SK-N-SH treated with all-trans-retinoic acid at 6 μM for 48 hours (cell line): ENCODE data around the gene TFEC.

Experiments used
- ATAC-seq: fragments of 200-7000 bp; cut with Tn5 transposase; 3 replicates; pipeline ENCODE4 v1.9.1; 2020; ENCODE audit warnings: mild to moderate bottlenecking, moderate library complexity
- ARNTL ChIP-seq: fragments of 450-650 bp; formaldehyde crosslinking; IDR thresholded peaks from 2 replicates; pipeline ENCODE4 v1.5.0; 2020; ENCODE audit warnings: low read depth, mild to moderate bottlenecking, moderate library complexity, borderline replicate concordance
- BACH2 ChIP-seq: fragments of 250-450 bp; sonication (Bioruptor Pico); IDR thresholded peaks from 2 replicates; pipeline ENCODE4 v1.9.0; 2021; ENCODE audit warnings: mild to moderate bottlenecking, borderline replicate concordance
- CSDC2 ChIP-seq: fragments of 250-450 bp; sonication (Bioruptor Pico); IDR thresholded peaks from 2 replicates; pipeline ENCODE4 v1.5.0; 2020; ENCODE audit warnings: mild to moderate bottlenecking, moderate library complexity
- ESRRG ChIP-seq: fragments of 250-450 bp; sonication (Bioruptor Pico); IDR thresholded peaks from 2 replicates; pipeline ENCODE4 v1.6.1; 2021; ENCODE audit warnings: mild to moderate bottlenecking
- GLIS3 ChIP-seq: fragments of 250-450 bp; sonication (Bioruptor Pico); IDR thresholded peaks from 2 replicates; pipeline ENCODE4 v1.5.0; 2020; ENCODE audit warnings: mild to moderate bottlenecking, moderate library complexity
- ISL1 ChIP-seq: fragments of 250-450 bp; sonication (Bioruptor Pico); IDR thresholded peaks from 2 replicates; pipeline ENCODE4 v2.1.2; 2022; ENCODE audit warnings: mild to moderate bottlenecking, moderate library complexity
- OSR1 ChIP-seq: fragments of 250-450 bp; sonication (Bioruptor Pico); IDR thresholded peaks from 2 replicates; pipeline ENCODE4 v1.8.0; 2022; ENCODE audit warnings: moderate library complexity, mild to moderate bottlenecking, inconsistent platforms
- PPARA ChIP-seq: fragments of 250-450 bp; sonication (Bioruptor Pico); IDR thresholded peaks from 2 replicates; pipeline ENCODE4 v1.5.0; 2020; ENCODE audit warnings: mild to moderate bottlenecking, borderline replicate concordance
- RARB ChIP-seq: fragments of 250-450 bp; sonication (Bioruptor Pico); IDR thresholded peaks from 2 replicates; pipeline ENCODE4 v1.8.0; 2021; ENCODE audit warnings: mild to moderate bottlenecking, moderate library complexity
- SNAI2 ChIP-seq: fragments of 250-450 bp; sonication (Bioruptor Pico); IDR thresholded peaks from 2 replicates; pipeline ENCODE4 v1.5.0; 2020; ENCODE audit warnings: mild to moderate bottlenecking, moderate library complexity
- TCF4 ChIP-seq: fragments of 250-450 bp; sonication (Bioruptor Pico); IDR thresholded peaks from 2 replicates; pipeline ENCODE4 v1.8.0; 2021; ENCODE audit warnings: mild to moderate bottlenecking, moderate library complexity, borderline replicate concordance
- TOX ChIP-seq: fragments of 250-450 bp; sonication (Bioruptor Pico); IDR thresholded peaks from 2 replicates; pipeline ENCODE4 v1.8.0; 2021; ENCODE audit warnings: mild to moderate bottlenecking, moderate library complexity, borderline replicate concordance
- ZC3H10 ChIP-seq: fragments of 250-450 bp; sonication (Bioruptor Pico); IDR thresholded peaks from 2 replicates; pipeline ENCODE4 v1.5.1; 2021; ENCODE audit warnings: mild to moderate bottlenecking, moderate library complexity
- ZFP3 ChIP-seq: fragments of 250-450 bp; sonication (Bioruptor Pico); IDR thresholded peaks from 2 replicates; pipeline ENCODE4 v1.5.0; 2020; ENCODE audit warnings: mild to moderate bottlenecking, moderate library complexity
- ZFP30 ChIP-seq: fragments of 450-650 bp; formaldehyde crosslinking; IDR thresholded peaks from 2 replicates; pipeline ENCODE4 v1.5.0; 2022; ENCODE audit warnings: mild to moderate bottlenecking, moderate library complexity
- ZNF565 ChIP-seq: fragments of 450-650 bp; formaldehyde crosslinking; conservative IDR thresholded peaks from 2 replicates; pipeline ENCODE4 v1.5.0; 2020; ENCODE audit warnings: low read depth, mild to moderate bottlenecking, moderate library complexity
- ZNF70 ChIP-seq: fragments of 450-650 bp; formaldehyde crosslinking; IDR thresholded peaks from 2 replicates; pipeline ENCODE4 v1.5.0; 2020; ENCODE audit warnings: mild to moderate bottlenecking, moderate library complexity
- ZNF8 ChIP-seq: fragments of 450-650 bp; formaldehyde crosslinking; IDR thresholded peaks from 2 replicates; pipeline ENCODE4 v1.5.0; 2020; ENCODE audit warnings: mild to moderate bottlenecking, moderate library complexity
- TF ChIP-seq, protein P1 (sequence below): fragments of 250-450 bp; sonication (Bioruptor Pico); IDR thresholded peaks from 2 replicates; pipeline ENCODE4 v1.5.1; 2021; ENCODE audit warnings: mild to moderate bottlenecking, moderate library complexity
- TF ChIP-seq, protein P2 (sequence below): fragments of 250-450 bp; sonication (Bioruptor Pico); IDR thresholded peaks from 2 replicates; pipeline ENCODE4 v1.8.0; 2020; ENCODE audit warnings: mild to moderate bottlenecking, moderate library complexity, borderline replicate concordance
- TF ChIP-seq, protein P3 (sequence below): fragments of 250-450 bp; sonication (Bioruptor Pico); IDR thresholded peaks from 2 replicates; pipeline ENCODE4 v1.8.0; 2021; ENCODE audit warnings: low read depth, mild to moderate bottlenecking, moderate library complexity, borderline replicate concordance
- TF ChIP-seq, protein P4 (sequence below): fragments of 250-450 bp; sonication (Bioruptor Pico); IDR thresholded peaks from 2 replicates; pipeline ENCODE4 v1.5.0; 2020; ENCODE audit warnings: mild to moderate bottlenecking, moderate library complexity
- TF ChIP-seq, protein P5 (sequence below): fragments of 250-450 bp; sonication (Bioruptor Pico); IDR thresholded peaks from 2 replicates; pipeline ENCODE4 v1.5.1; 2020; ENCODE audit warnings: low read depth, mild to moderate bottlenecking, moderate library complexity

TFEC gene

DNA sequence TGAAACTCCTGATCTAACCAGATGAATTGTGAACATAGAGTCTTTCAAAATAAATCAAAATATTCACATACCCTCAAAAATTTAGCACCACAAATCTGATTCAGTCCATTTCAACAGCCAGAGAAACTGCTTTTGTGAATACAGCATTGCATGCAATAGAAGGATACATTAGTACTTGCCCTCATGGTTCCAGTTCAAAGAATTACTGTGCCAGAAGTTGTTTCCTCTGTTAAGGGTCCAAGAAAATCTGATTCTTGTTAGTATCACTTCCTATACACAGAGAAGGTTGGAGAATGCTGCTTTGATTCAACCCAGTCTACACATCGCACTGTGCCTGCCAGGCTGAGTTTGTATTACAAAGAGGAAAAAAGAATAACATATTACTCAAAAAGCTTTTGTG lies 115.6 kb downstream of the TFEC start:
- no peak for TF ChIP-seq ZNF70 (CRISPR knock-in tag)
- no peak for TF ChIP-seq GLIS3 (CRISPR knock-in tag)
- TF ChIP-seq, protein P1, sequence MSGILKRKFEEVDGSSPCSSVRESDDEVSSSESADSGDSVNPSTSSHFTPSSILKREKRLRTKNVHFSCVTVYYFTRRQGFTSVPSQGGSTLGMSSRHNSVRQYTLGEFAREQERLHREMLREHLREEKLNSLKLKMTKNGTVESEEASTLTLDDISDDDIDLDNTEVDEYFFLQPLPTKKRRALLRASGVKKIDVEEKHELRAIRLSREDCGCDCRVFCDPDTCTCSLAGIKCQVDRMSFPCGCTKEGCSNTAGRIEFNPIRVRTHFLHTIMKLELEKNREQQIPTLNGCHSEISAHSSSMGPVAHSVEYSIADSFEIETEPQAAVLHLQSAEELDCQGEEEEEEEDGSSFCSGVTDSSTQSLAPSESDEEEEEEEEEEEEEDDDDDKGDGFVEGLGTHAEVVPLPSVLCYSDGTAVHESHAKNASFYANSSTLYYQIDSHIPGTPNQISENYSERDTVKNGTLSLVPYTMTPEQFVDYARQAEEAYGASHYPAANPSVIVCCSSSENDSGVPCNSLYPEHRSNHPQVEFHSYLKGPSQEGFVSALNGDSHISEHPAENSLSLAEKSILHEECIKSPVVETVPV (CRISPR knock-in tag) = no peak
- TF ChIP-seq, protein P2, sequence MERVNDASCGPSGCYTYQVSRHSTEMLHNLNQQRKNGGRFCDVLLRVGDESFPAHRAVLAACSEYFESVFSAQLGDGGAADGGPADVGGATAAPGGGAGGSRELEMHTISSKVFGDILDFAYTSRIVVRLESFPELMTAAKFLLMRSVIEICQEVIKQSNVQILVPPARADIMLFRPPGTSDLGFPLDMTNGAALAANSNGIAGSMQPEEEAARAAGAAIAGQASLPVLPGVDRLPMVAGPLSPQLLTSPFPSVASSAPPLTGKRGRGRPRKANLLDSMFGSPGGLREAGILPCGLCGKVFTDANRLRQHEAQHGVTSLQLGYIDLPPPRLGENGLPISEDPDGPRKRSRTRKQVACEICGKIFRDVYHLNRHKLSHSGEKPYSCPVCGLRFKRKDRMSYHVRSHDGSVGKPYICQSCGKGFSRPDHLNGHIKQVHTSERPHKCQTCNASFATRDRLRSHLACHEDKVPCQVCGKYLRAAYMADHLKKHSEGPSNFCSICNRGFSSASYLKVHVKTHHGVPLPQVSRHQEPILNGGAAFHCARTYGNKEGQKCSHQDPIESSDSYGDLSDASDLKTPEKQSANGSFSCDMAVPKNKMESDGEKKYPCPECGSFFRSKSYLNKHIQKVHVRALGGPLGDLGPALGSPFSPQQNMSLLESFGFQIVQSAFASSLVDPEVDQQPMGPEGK = no peak
- TF ChIP-seq, protein P3, sequence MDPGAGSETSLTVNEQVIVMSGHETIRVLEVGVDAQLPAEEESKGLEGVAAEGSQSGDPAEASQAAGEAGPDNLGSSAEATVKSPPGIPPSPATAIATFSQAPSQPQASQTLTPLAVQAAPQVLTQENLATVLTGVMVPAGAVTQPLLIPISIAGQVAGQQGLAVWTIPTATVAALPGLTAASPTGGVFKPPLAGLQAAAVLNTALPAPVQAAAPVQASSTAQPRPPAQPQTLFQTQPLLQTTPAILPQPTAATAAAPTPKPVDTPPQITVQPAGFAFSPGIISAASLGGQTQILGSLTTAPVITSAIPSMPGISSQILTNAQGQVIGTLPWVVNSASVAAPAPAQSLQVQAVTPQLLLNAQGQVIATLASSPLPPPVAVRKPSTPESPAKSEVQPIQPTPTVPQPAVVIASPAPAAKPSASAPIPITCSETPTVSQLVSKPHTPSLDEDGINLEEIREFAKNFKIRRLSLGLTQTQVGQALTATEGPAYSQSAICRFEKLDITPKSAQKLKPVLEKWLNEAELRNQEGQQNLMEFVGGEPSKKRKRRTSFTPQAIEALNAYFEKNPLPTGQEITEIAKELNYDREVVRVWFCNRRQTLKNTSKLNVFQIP = no peak
- TF ChIP-seq, protein P4, sequence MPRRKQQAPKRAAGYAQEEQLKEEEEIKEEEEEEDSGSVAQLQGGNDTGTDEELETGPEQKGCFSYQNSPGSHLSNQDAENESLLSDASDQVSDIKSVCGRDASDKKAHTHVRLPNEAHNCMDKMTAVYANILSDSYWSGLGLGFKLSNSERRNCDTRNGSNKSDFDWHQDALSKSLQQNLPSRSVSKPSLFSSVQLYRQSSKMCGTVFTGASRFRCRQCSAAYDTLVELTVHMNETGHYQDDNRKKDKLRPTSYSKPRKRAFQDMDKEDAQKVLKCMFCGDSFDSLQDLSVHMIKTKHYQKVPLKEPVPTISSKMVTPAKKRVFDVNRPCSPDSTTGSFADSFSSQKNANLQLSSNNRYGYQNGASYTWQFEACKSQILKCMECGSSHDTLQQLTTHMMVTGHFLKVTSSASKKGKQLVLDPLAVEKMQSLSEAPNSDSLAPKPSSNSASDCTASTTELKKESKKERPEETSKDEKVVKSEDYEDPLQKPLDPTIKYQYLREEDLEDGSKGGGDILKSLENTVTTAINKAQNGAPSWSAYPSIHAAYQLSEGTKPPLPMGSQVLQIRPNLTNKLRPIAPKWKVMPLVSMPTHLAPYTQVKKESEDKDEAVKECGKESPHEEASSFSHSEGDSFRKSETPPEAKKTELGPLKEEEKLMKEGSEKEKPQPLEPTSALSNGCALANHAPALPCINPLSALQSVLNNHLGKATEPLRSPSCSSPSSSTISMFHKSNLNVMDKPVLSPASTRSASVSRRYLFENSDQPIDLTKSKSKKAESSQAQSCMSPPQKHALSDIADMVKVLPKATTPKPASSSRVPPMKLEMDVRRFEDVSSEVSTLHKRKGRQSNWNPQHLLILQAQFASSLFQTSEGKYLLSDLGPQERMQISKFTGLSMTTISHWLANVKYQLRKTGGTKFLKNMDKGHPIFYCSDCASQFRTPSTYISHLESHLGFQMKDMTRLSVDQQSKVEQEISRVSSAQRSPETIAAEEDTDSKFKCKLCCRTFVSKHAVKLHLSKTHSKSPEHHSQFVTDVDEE = no peak
- TF ChIP-seq PPARA (CRISPR knock-in tag) = no peak
- TF ChIP-seq ESRRG (CRISPR knock-in tag) = no peak
- no peak for TF ChIP-seq ZFP30 (CRISPR knock-in tag)
- no peak for TF ChIP-seq ZNF565 (CRISPR knock-in tag)
- no peak for TF ChIP-seq RARB (CRISPR knock-in tag)
- TF ChIP-seq ZFP3 (CRISPR knock-in tag) = no peak
- no peak for TF ChIP-seq TOX (CRISPR knock-in tag)
- no peak for TF ChIP-seq OSR1 (CRISPR knock-in tag)
- TF ChIP-seq ARNTL = no peak
- TF ChIP-seq ZC3H10 (CRISPR knock-in tag) = no peak
- no peak for TF ChIP-seq CSDC2 (CRISPR knock-in tag)
- TF ChIP-seq, all 23 proteins: peak for 0
- no peak for ATAC-seq

DNA sequence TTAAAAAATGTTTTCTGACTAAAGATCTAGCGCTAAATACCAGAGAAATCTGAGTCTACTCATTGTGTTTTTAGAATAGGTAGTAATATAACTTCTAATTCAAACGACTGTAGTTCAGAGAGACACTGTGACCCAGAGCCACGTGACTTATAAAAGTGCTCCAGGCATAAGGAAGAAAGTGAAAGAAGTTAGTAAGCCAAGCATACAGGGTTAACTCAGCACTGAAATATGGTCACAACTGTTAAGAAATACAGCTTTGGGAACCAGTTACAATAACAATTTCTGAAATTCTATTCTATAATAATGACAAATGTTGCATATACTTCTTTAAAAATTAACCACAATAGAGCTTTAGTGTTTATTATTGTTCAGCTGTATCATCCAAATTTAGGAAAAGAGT lies 119.1 kb downstream of the TFEC start:
- ATAC-seq = no peak
- no peak for TF ChIP-seq TCF4 (CRISPR knock-in tag)
- TF ChIP-seq ZFP3 (CRISPR knock-in tag) = no peak
- no peak for TF ChIP-seq ESRRG (CRISPR knock-in tag)
- no peak for TF ChIP-seq ZFP30 (CRISPR knock-in tag)

DNA sequence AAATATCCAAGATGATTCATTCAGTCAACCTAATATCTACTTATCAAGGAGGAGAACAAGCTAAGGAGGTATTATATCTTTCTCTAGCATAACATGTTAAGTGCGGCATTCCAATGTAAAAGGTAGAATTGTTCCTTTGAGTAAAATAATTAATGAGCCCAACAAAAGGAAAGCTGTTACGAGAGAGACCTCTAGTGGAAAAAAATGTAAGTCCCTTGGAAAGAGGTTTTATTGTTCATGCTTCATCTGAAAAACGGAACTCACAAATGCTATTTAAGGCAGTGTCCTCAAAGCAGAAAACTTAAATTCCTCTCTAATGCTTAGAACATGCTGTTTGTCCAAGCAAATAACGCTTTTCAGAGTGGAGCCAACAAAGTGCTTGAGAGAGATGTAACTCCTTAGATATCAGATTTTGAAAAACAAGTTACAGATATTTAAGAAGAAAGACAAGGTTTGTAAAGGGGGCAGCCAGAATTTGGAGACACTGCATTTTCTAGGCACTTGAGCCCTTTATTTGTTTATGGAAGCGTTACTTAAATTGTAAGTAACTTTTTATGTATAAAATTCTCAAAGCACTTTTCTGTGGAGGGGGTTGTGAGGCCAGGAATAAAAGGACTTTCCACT lies 119.9 kb downstream of the TFEC start:
- TF ChIP-seq ZC3H10 (CRISPR knock-in tag) (no peak), ZNF70 (CRISPR knock-in tag) (no peak), TOX (CRISPR knock-in tag) (no peak), TCF4 (CRISPR knock-in tag) (no peak), ZFP3 (CRISPR knock-in tag) (no peak), ZNF565 (CRISPR knock-in tag) (no peak), ZFP30 (CRISPR knock-in tag) (no peak), RARB (CRISPR knock-in tag) (no peak), BACH2 (CRISPR knock-in tag) (no peak), SNAI2 (CRISPR knock-in tag) (no peak), ARNTL (no peak), ESRRG (CRISPR knock-in tag) (no peak), ISL1 (CRISPR knock-in tag) (no peak), ZNF8 (CRISPR knock-in tag) (no peak)
- TF ChIP-seq, protein P5, sequence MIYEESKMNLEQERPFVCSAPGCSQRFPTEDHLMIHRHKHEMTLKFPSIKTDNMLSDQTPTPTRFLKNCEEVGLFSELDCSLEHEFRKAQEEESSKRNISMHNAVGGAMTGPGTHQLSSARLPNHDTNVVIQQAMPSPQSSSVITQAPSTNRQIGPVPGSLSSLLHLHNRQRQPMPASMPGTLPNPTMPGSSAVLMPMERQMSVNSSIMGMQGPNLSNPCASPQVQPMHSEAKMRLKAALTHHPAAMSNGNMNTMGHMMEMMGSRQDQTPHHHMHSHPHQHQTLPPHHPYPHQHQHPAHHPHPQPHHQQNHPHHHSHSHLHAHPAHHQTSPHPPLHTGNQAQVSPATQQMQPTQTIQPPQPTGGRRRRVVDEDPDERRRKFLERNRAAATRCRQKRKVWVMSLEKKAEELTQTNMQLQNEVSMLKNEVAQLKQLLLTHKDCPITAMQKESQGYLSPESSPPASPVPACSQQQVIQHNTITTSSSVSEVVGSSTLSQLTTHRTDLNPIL (CRISPR knock-in tag) = no peak
- TF ChIP-seq, protein P4 = no peak
- TF ChIP-seq, protein P3 = no peak
- ATAC-seq = peak; percentile 68
